OCI-LY7 (cell line): ENCODE measurements around the gene UBAP1. TPM values are rescaled to one million over a fixed set of nuclear protein-coding genes. Genes with fewer than 3 reads are reported as not detected.
A peak's percentile ranks its signal among the peaks of the same experiment; 100 is the strongest.
"Not testable (repeated sequence)": the region's sequence is repeated elsewhere in the genome, so short reads cannot be mapped to it uniquely, and the experiment has no call there.

Source experiments
- BruUV-seq: library from RNA; stranded (reverse); fragments of 400-500 nt; replicated peaks from 2 replicates; lab custom pipeline; 2021; lab: Mats Ljungman, UMichigan
- CTCF ChIA-PET: fragments of 300-600 bp; sonication (Branson Sonifier 250); formaldehyde crosslinking; loops from one replicate; lab custom pipeline; 2022; ENCODE audit warnings: antibody characterized with exemption; ENCODE audit not compliant: unreplicated experiment; lab: Charles Lee
- POLR2A ChIA-PET: fragments of 300-600 bp; sonication (Branson Sonifier 250); formaldehyde crosslinking; loops from one replicate; lab custom pipeline; 2022; ENCODE audit warnings: antibody characterized with exemption; lab: Charles Lee
- DNase-seq: peaks from one replicate; pipeline ENCODE4 v3.0.0-alpha.2; 2015; ENCODE audit warnings: low spot score
- H2AFZ ChIP-seq: fragments of 200-600 bp; sonication (generic), shearing (Covaris generic); 2 replicates; pipeline ENCODE4 v1.6.1; 2014; ENCODE audit warnings: mild to moderate bottlenecking, antibody characterized with exemption, low read length, moderate library complexity
- H3K27ac ChIP-seq: fragments of 200-600 bp; sonication (generic); 2 replicates; pipeline ENCODE4 v1.5.1; 2014; ENCODE audit warnings: mixed run types, low read depth, mild to moderate bottlenecking, moderate library complexity, low read length, inconsistent platforms; ENCODE audit not compliant: poor library complexity, severe bottlenecking
- H3K36me3 ChIP-seq: fragments of 200-600 bp; sonication (generic); 2 replicates; pipeline ENCODE4 v1.6.1; 2014; ENCODE audit warnings: mild to moderate bottlenecking, antibody characterized with exemption, low read length, moderate library complexity, mixed read lengths; ENCODE audit not compliant: insufficient read depth
- H3K4me1 ChIP-seq: fragments of 200-600 bp; sonication (generic); 2 replicates; pipeline ENCODE4 v1.5.1; 2014; ENCODE audit warnings: mild to moderate bottlenecking, low read length; ENCODE audit not compliant: insufficient read depth, poor library complexity, severe bottlenecking
- H3K4me2 ChIP-seq: fragments of 200-600 bp; sonication (generic); 2 replicates; pipeline ENCODE4 v1.6.1; 2014; ENCODE audit warnings: mild to moderate bottlenecking, low read length
- H3K4me3 ChIP-seq: fragments of 200-600 bp; sonication (generic); 2 replicates; pipeline ENCODE4 v1.5.1; 2014; ENCODE audit warnings: mild to moderate bottlenecking, low read depth, low read length; ENCODE audit not compliant: poor library complexity, severe bottlenecking
- H3K79me2 ChIP-seq: fragments of 200-600 bp; sonication (generic); 2 replicates; pipeline ENCODE4 v1.6.1; 2016; ENCODE audit warnings: low read depth, mild to moderate bottlenecking, low read length, moderate library complexity, mixed read lengths; ENCODE audit not compliant: insufficient read depth
- H3K9me2 ChIP-seq: fragments of 200-600 bp; sonication (generic); 2 replicates; pipeline ENCODE4 v1.6.1; 2016; ENCODE audit warnings: mild to moderate bottlenecking, low read length, mixed read lengths; ENCODE audit not compliant: insufficient read depth
- H3K9me3 ChIP-seq: fragments of 200-600 bp; sonication (generic); 2 replicates; pipeline ENCODE4 v1.6.1; 2014; ENCODE audit warnings: mild to moderate bottlenecking, mixed run types, low read length, mixed read lengths
- H4K20me1 ChIP-seq: fragments of 200-600 bp; sonication (generic); 2 replicates; pipeline ENCODE4 v1.6.1; 2014; ENCODE audit warnings: mild to moderate bottlenecking, antibody characterized with exemption, low read length, moderate library complexity, mixed read lengths; ENCODE audit not compliant: insufficient read depth
- CTCF ChIP-seq: fragments of 200-600 bp; sonication (generic); conservative IDR thresholded peaks from 2 replicates; pipeline ENCODE4 v1.5.1; 2014; ENCODE audit warnings: mild to moderate bottlenecking, antibody characterized with exemption, low read length, moderate library complexity, mixed read lengths
- EZH2phosphoT487 ChIP-seq: fragments of 200-600 bp; sonication (generic); IDR thresholded peaks from 2 replicates; pipeline ENCODE4 v1.6.1; 2018; ENCODE audit warnings: low read depth, borderline replicate concordance, mild to moderate bottlenecking, mixed run types, antibody characterized with exemption, low read length, moderate library complexity, mixed read lengths
- intact Hi-C: fragments of 100-400 bp; cut with micrococcal nuclease; formaldehyde crosslinking; loops from one replicate; pipeline ENCODE4 v1.10.0; 2022; ENCODE audit not compliant: unreplicated experiment
- total RNA-seq, 2 experiments: library from RNA; depleted of rRNA in 1 of 2; stranded (reverse); fragments of >200 nt in 1 of 2; shearing (Covaris generic) in 1 of 2; gene quantifications; 2 replicates each; pipeline ENCODE4 v1.2.3, GENCODE V29; 2014 to 2022

The UBAP1 gene
- total RNA-seq, 2 experiments from 2014 or later, result 12.4 to 22.4 TPM

- intact Hi-C loops, result no loop called here
- peaks cover 1% of the 10 kb centered on the region for H3K36me3 ChIP-seq
- DNase-seq, result no peak
- H3K27ac ChIP-seq, result no peak overlapping the region
- no TSS peak for BruUV-seq
- no peaks in the 10 kb centered on the region for H3K9me3 ChIP-seq
- ChIA-PET POLR2A (interaction anchor here (0.7 to 1.0 kb wide), 2 partner anchors 9 to 278 kb away, joined by 3 to 4 read pairs; no protein-coding TSS in a partner anchor), CTCF (no interaction called here)
- H3K9me2 ChIP-seq, result no peaks in the 10 kb centered on the region
- H3K4me2 ChIP-seq, result no peak overlapping the region
- peaks cover 13% of the 10 kb centered on the region for H3K4me1 ChIP-seq
- H2AFZ ChIP-seq, result no peak overlapping the region
- TF ChIP-seq EZH2phosphoT487 (no peak), CTCF (peak; percentile 59)
- H4K20me1 ChIP-seq, result peaks cover 14% of the 10 kb centered on the region; the same call in 1 of the 2 replicates
- peaks cover 91% of the 10 kb centered on the region for H3K79me2 ChIP-seq
- H3K4me3 ChIP-seq, result no peak overlapping the region
These were observed 12.4 kb downstream of the UBAP1 start for GRCh38 chr9:34190996-34191892.

- TF ChIP-seq EZH2phosphoT487, result no peak
- TF ChIP-seq CTCF, result no peak
- Histone ChIP-seq H3K9me3 (no peaks in the 10 kb centered on the region), H3K27ac (no peak overlapping the region), H3K4me2 (no peak overlapping the region), H3K4me3 (no peak overlapping the region), H3K36me3 (peaks cover 14% of the 10 kb centered on the region), H3K9me2 (no peaks in the 10 kb centered on the region), H4K20me1 (peaks cover 9% of the 10 kb centered on the region; the same call in 1 of the 2 replicates), H3K79me2 (peaks cover 76% of the 10 kb centered on the region), H2AFZ (no peak overlapping the region), H3K4me1 (peaks cover 11% of the 10 kb centered on the region)
- ChIA-PET CTCF (no interaction called here), POLR2A (interaction anchor here (1.1 kb wide), 1 partner anchor 10 kb away, joined by 4 read pairs; no protein-coding TSS in a partner anchor)
- BruUV-seq, result no TSS peak
- no peak for DNase-seq
- intact Hi-C loops, result no loop called here
These were observed 16.3 kb downstream of the UBAP1 start for GRCh38 chr9:34195143-34195542.

- H4K20me1 ChIP-seq, H3K27ac ChIP-seq, intact Hi-C loops, DNase-seq, POLR2A ChIA-PET, H3K4me2 ChIP-seq, H3K9me3 ChIP-seq, H3K9me2 ChIP-seq, H2AFZ ChIP-seq, H3K4me1 ChIP-seq, BruUV-seq, CTCF ChIA-PET, H3K4me3 ChIP-seq: not testable (repeated sequence)
- H3K79me2 ChIP-seq, result peaks cover 64% of the 10 kb centered on the region
- H3K36me3 ChIP-seq, result peaks cover 14% of the 10 kb centered on the region
These were observed 18.4 kb downstream of the UBAP1 start for GRCh38 chr9:34197286-34197685.
